Neural progenitor cell (in vitro differentiated cells): ENCODE results near the gene RHOD.

Source experiments
- CTCF ChIP-seq: fragments of 200-600 bp; sonication (generic); IDR thresholded peaks from 2 replicates; pipeline ENCODE4 v1.5.1; 2017; ENCODE audit warnings: antibody characterized with exemption, mild to moderate bottlenecking
- EZH2 ChIP-seq: fragments of 200-600 bp; sonication (generic); IDR thresholded peaks from 2 replicates; pipeline ENCODE4 v1.6.1; 2017; ENCODE audit warnings: antibody characterized with exemption, mild to moderate bottlenecking, moderate library complexity

GRCh38 chr11:67054346-67054835 lies 2.3 kb upstream of the RHOD start:
- TF ChIP-seq CTCF: no peak
- TF ChIP-seq EZH2: no peak
